Measurements from ENCODE around the gene EFCAB5.
"Not testable (repeated sequence)": the region's sequence is repeated elsewhere in the genome, so short reads cannot be mapped to it uniquely, and the experiment has no call there.

GRCh38 chr17:30118635-30119034, 177.2 kb downstream of the EFCAB5 start:
- not testable (repeated sequence) for TF ChIP-seq CTCF (conservative IDR thresholded peaks at IDR 0.05 in 1 of 2, IDR thresholded peaks at IDR 0.05 in 1 of 2; ENCODE audit: extremely low read depth in 1 of 2, insufficient read depth in 1 of 2, low read depth in 1 of 2, low read length in 2 of 2); EZH2 (IDR thresholded peaks at IDR 0.05; ENCODE audit: borderline replicate concordance, low read length)
